HTR-8/SVneo (cell line): ENCODE measurements around the gene PTPRG.

Experiments used
- DNase-seq: peaks from one replicate; pipeline ENCODE4 v3.0.0; 2011; ENCODE audit warnings: low spot score, mixed read lengths; ENCODE audit not compliant: insufficient read length
- FAIRE-seq: peaks from 2 replicates; lab custom pipeline; 2011; peaks lifted over from hg19 to GRCh38; lab: Jason Lieb, UNC

PTPRG gene

GRCh38 chr3:62100282-62100989 is 539.1 kb downstream of the PTPRG start:
- DNase-seq: no peak
- FAIRE-seq: no peak

- FAIRE-seq (no peak), DNase-seq (no peak)
Observed at GRCh38 chr3:62101488-62101887, 540.1 kb downstream of the PTPRG start.

DNA sequence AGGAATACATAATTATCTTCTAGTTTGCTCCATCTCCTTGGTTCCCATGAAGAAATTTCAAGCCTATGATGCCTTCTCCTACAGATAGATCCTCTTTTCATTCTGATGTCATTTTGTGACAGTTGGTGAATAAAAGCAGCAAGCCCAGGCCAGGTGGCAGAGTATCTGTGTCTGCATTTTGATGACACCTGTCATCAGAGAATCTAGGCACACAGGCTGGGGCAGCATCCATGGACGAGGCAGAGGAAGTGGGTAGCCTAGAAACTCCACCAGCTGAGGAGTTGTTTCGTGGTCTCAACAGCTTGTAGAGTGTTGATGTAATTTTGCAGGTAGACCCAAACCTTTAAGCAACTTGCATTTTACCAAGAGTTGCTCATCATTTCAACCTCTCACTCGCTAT is 542.2 kb downstream of the PTPRG start:
- DNase-seq: no peak
- no peak for FAIRE-seq

DNA sequence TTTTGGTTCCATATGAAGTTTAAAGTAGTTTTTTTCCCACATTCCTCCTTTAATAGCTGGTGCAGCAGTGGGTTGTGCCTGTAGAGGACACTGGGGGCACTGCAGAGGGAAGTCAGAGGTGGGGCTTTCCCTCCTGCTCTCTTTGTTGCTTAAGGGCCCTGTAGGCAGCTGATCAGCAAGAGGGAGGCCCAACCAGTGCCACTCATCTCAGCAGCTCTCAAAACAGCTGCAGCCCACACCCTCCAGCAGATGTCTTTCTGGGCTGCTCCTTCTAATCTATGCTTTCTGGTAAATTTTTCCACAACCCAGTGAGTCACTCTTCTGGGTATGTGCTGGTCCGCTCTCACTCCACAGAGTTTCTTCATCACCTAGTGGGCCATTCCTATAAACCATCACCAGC is 548.2 kb downstream of the PTPRG start:
- FAIRE-seq (no peak), DNase-seq (peak; percentile 11)

DNA sequence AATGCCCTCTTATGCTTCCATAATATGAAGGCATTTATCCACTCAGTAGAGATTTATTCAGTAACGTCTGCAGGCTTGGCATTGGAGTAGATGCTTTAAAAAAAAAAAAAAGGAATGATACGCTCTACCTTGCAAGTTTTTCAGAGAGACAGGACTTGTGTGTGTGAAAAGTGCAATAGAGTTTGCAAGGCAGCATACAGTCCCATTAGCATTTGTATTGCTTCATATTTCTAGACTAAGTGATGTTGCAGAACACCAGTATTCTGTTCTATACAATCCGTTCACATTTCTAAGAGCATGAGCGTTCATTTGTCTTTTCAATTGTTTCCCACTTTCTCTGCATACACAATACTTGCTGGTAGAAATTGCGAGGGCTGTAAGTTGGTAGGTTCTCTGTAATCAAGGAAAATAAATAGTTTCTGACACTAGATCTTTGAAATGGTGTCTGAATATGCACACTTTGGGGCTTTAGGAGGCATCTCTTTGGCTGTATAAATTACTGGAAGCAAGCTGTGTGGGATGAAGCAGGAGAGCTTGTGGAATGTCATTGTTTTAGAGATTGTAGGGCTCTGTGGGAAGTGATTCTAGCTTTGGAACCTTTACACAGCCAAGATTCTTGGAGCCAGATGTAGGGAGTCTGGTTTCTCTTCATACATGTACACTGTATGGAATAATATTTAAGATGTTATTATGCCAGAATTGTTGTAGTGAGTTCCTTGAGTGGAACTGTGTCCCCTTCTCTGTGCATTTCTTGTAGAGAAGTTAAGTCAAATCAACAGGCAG is 549.3 kb downstream of the PTPRG start:
- DNase-seq: no peak
- FAIRE-seq: no peak

GRCh38 chr3:62113092-62113491 is 551.7 kb downstream of the PTPRG start:
- no peak for FAIRE-seq

GRCh38 chr3:62114763-62115162 is 553.4 kb downstream of the PTPRG start:
- no peak for DNase-seq
- FAIRE-seq: no peak

More at GRCh38 chr3:62113092-62113491, 551.7 kb downstream of the PTPRG start:
- no peak for DNase-seq

GRCh38 chr3:62117903-62118548 is 556.7 kb downstream of the PTPRG start:
- DNase-seq: no peak
- no peak for FAIRE-seq

- DNase-seq: no peak
- FAIRE-seq: no peak
Observed at GRCh38 chr3:62119139-62119538, 557.8 kb downstream of the PTPRG start.

DNA sequence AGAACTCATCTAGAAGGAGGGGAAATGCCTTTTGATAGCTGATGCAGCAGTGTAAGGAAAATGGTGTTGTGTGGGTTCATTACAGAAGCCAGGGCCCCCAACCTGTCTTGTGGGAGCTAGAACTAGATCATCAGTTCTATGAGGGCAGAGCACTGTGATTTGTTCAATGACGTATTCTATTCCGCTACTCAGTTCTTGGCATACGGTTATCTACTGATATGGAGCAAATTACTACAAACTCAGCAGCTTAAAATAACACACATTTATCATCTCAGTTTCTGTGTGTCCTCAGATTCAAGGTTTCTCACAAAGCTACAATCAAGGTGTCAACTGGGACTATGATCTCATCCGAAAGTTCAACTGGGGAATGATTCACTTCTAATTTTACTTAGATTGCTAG is 561.4 kb downstream of the PTPRG start:
- no peak for DNase-seq
- FAIRE-seq: no peak

- no peak for FAIRE-seq
- DNase-seq: no peak
Observed at GRCh38 chr3:62125380-62125779, 564.0 kb downstream of the PTPRG start.

DNA sequence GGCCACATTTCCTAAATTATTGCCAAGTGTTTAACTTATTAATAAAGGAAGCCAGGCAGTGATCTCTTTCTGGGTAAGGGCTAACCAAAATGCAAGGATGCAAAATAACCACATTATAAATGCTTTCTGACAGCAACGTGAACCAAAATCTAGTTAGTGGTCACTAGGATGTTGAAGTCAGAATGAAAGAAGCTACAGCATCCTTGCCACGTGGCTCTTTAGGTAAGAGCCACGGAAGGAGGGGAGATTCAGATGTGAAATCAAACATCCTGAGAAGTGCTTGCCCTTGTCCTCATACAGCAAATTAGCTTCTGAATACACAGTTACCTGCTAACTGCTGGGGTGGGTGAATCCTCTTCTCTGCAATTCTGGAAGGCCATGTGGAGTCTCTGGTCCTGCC is 565.7 kb downstream of the PTPRG start:
- no peak for FAIRE-seq

DNA sequence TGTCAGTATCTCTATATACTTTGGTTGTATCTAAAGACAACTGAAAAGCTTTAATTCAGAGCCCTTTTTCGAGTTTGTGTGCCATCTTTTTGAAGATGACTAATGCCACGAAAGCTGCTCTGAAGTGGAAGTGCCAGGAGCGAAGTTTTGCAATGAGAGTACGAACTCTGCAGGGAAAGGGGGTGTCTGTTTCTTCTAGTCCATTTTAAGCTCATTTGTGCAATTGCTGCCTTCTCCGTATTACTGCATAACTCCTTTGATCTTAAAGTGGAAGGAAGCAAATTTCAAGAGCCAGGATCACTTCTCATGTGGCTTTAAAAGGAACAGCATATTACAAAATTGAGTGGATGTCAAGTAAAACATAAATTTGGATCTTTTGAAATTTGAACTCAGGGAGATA is 566.7 kb downstream of the PTPRG start:
- FAIRE-seq: no peak
- no peak for DNase-seq

More for the DNA sequence above, 565.7 kb downstream of the PTPRG start:
- no peak for DNase-seq

DNA sequence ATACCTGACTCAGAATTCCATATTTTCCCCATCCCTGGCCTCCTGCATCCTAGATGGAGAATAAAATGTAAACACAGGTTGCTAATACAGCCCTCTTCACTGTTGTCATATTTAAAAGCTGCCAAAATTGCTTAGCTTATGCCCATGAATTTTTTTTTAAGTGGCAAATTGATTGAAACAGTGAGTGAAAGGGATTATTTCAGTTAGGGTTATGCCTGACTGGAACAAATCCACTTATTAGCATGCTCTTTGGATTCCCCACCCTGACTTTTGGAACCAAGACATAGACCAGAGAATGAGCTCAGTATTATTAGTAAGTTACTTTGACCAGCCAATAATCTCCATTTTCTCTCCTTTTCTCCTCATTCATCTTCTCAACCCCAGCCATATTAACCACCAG is 567.3 kb downstream of the PTPRG start:
- no peak for FAIRE-seq
- DNase-seq: no peak

DNA sequence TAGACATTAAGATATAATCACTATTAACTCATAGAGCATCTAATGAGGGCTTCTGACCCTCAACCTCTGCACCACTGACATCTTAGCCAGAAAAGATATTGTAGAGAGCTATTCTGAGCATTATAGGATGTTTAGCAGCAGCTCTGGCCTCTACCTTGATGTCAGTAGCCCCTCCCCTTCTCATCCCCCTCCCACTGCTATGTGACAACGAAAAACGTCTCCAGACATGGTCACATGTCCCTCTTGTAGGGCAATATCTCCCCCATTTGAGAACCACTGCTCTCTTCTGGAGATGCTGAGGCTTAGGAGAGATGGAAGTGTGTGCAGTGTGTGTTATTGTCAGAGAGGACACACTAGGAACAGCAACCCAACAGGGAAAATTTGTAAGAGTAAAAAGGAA is 569.7 kb downstream of the PTPRG start:
- FAIRE-seq: no peak

GRCh38 chr3:62131620-62132019 is 570.2 kb downstream of the PTPRG start:
- DNase-seq (no peak), FAIRE-seq (no peak)

More for the DNA sequence above, 569.7 kb downstream of the PTPRG start:
- DNase-seq: no peak

DNA sequence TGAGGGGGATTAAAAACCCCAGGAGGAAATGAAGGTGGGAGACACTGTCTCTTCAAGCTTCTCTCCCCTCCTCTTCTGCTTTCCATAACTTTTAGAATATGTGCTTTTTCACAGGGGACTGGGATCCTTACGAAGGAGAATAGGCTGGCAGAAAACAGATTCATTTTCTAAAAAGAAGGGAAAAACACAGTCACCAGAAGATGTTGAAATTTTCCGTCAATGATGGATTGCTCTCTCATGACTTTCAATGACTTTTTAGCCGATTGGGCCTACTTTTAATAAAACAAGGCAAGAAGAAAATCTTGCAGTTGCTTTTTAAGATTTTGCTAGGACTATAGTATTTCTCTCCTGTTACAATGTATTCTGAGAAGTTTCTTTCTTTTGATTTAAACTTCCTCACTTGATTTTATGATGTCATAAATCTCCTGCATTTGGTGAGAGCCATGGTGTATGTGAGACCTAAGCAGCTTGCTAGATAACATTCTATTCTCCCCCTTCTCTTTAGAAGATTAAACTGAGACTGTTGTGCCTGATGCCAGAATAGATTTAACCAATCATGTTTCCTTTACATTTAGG is 570.7 kb downstream of the PTPRG start:
- FAIRE-seq: no peak

GRCh38 chr3:62133015-62133414 is 571.6 kb downstream of the PTPRG start:
- DNase-seq: no peak
- FAIRE-seq: no peak

More for the DNA sequence above, 570.7 kb downstream of the PTPRG start:
- no peak for DNase-seq

DNA sequence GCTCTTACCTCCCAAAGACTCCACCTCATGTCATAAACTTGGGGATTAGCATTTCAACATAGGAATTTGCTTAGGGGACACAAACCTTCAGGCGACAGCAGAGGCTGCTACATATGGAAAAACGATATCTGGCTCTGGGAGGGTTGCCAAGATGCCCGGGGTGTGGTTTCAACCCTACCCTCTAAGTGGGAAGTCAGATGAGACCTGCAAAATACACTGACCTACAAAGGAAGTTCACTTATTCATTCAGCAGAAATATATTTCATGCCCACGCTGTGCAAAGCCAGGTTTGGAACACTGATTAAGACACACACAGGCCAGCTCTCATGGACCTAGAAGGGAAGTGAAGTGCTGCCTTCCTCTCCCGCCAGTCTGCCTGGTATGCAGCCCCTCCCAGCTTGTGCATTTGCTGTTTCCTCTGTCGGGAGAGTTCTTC is 572.7 kb downstream of the PTPRG start:
- DNase-seq (peak; percentile 10), FAIRE-seq (no peak)

GRCh38 chr3:62135741-62136140 is 574.4 kb downstream of the PTPRG start:
- DNase-seq: no peak
- FAIRE-seq: no peak

DNA sequence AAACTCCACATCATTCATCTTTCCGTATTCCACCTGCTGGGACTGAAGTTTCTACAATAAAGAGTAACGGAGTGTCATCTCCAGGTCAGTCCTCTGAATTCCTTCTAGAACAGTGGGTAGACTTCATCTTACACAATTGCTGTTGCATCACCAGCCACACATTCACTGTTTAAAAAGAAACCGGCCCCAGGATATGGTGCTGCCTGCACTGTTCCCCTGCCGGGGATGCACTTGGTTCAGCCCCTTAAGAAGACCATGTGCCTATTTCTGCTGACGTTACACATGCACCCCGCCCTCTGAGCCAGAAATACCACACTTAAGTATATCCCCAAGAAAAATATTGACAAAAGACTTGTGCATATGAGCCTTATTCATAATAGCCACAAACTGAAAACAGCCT is 578.6 kb downstream of the PTPRG start:
- DNase-seq (no peak), FAIRE-seq (no peak)
